Activated T-cell treated with anti-CD3 and anti-CD28 coated beads, Interleukin-2, amount 50 U/mL, for 4 hours (primary cell): Measurements from ENCODE around the gene GFY. TPM values are rescaled to one million over a fixed set of nuclear protein-coding genes. Genes with fewer than 3 reads are reported as not detected.
"Not testable (repeated sequence)": the region's sequence is repeated elsewhere in the genome, so short reads cannot be mapped to it uniquely, and the experiment has no call there.

Experiments used
- ATAC-seq, 2 donors: fragments of 200-7000 bp; cut with Tn5 transposase; one replicate each; pipeline ENCODE4 v1.10.0; 2021
- DNase-seq: peaks from one replicate; pipeline ENCODE4 v3.0.0-alpha.2; 2020
- H3K27me3 Mint-ChIP-seq: one replicate; pipeline ENCODE4 v1.8.0; 2021; ENCODE audit warnings: low read depth, mixed read lengths
- H3K36me3 Mint-ChIP-seq: one replicate; pipeline ENCODE4 v1.8.0; 2022; ENCODE audit warnings: mixed read lengths; ENCODE audit not compliant: insufficient read depth
- H3K4me1 Mint-ChIP-seq: one replicate; pipeline ENCODE4 v1.8.0; 2021; ENCODE audit warnings: low read depth, mixed read lengths
- H3K4me3 Mint-ChIP-seq: one replicate; pipeline ENCODE4 v1.8.0; 2021; ENCODE audit warnings: mild to moderate bottlenecking, moderate library complexity, mixed read lengths
- H3K9me3 Mint-ChIP-seq: one replicate; pipeline ENCODE4 v1.8.0; 2021; ENCODE audit warnings: mixed read lengths
- total RNA-seq, 3 donors: library from RNA; stranded (reverse); gene quantifications; one replicate each; pipeline ENCODE4 v1.2.1, GENCODE V29; 2021

The GFY gene
- total RNA-seq, 3 donors from 2014 or later = not detected

GRCh38 chr19:49453757-49454240 is 28.6 kb downstream of the GFY start:
- H3K36me3 Mint-ChIP-seq = peaks cover 9% of the 10 kb centered on the region
- ATAC-seq (no peak), DNase-seq (no peak)
- H3K9me3 Mint-ChIP-seq = no peaks in the 10 kb centered on the region
- peak overlapping the region; percentile 92 for H3K4me3 Mint-ChIP-seq
- peaks cover 40% of the 10 kb centered on the region for H3K4me1 Mint-ChIP-seq
- H3K27me3 Mint-ChIP-seq = no peaks in the 10 kb centered on the region

- H3K4me3 Mint-ChIP-seq = peak overlapping the region; percentile 31
- H3K4me1 Mint-ChIP-seq = peaks cover 25% of the 10 kb centered on the region
- H3K36me3 Mint-ChIP-seq = peaks cover 7% of the 10 kb centered on the region
- no peaks in the 10 kb centered on the region for H3K27me3 Mint-ChIP-seq
- DNase-seq (no peak), ATAC-seq (no peak)
- H3K9me3 Mint-ChIP-seq = no peaks in the 10 kb centered on the region
These were observed 30.6 kb downstream of the GFY start for GRCh38 chr19:49455773-49456172.

- H3K36me3 Mint-ChIP-seq = peaks cover 7% of the 10 kb centered on the region
- H3K4me3 Mint-ChIP-seq = peak overlapping the region; percentile 31
- DNase-seq = no peak
- H3K9me3 Mint-ChIP-seq = no peaks in the 10 kb centered on the region
- no peak for ATAC-seq
- H3K4me1 Mint-ChIP-seq = peaks cover 22% of the 10 kb centered on the region
- no peaks in the 10 kb centered on the region for H3K27me3 Mint-ChIP-seq
These were observed 31.1 kb downstream of the GFY start for GRCh38 chr19:49456326-49456725.

- no peak for DNase-seq
These were observed 33.3 kb downstream of the GFY start for GRCh38 chr19:49458567-49458903.

GRCh38 chr19:49459388-49459787 is 34.2 kb downstream of the GFY start:
- Mint-ChIP-seq H3K4me3 (no peak overlapping the region), H3K4me1 (peaks cover 7% of the 10 kb centered on the region), H3K27me3 (no peaks in the 10 kb centered on the region), H3K9me3 (no peaks in the 10 kb centered on the region), H3K36me3 (peaks cover 7% of the 10 kb centered on the region)
- DNase-seq (no peak), ATAC-seq (no peak)

More at GRCh38 chr19:49458567-49458903, 33.3 kb downstream of the GFY start:
- Mint-ChIP-seq H3K4me3 (no peak overlapping the region), H3K4me1 (peaks cover 8% of the 10 kb centered on the region), H3K9me3 (no peaks in the 10 kb centered on the region), H3K36me3 (peaks cover 7% of the 10 kb centered on the region), H3K27me3 (no peaks in the 10 kb centered on the region)
- no peak for ATAC-seq

- H3K4me1 Mint-ChIP-seq, H3K36me3 Mint-ChIP-seq: not testable (repeated sequence)
These were observed 35.9 kb downstream of the GFY start for GRCh38 chr19:49461130-49461529.

GRCh38 chr19:49461656-49462055 is 36.5 kb downstream of the GFY start:
- Mint-ChIP-seq H3K9me3 (no peaks in the 10 kb centered on the region), H3K27me3 (no peaks in the 10 kb centered on the region), H3K36me3 (peaks cover 2% of the 10 kb centered on the region), H3K4me1 (peaks cover 2% of the 10 kb centered on the region), H3K4me3 (no peak overlapping the region)
- no peak for DNase-seq
- ATAC-seq = no peak

More at GRCh38 chr19:49461130-49461529, 35.9 kb downstream of the GFY start:
- H3K4me3 Mint-ChIP-seq, DNase-seq, H3K9me3 Mint-ChIP-seq, H3K27me3 Mint-ChIP-seq, ATAC-seq: not testable (repeated sequence)

GRCh38 chr19:49462492-49462891 is 37.3 kb downstream of the GFY start:
- Mint-ChIP-seq H3K4me3 (no peak overlapping the region), H3K36me3 (no peaks in the 10 kb centered on the region), H3K27me3 (no peaks in the 10 kb centered on the region), H3K4me1 (no peaks in the 10 kb centered on the region), H3K9me3 (no peaks in the 10 kb centered on the region)
- DNase-seq = no peak
- no peak for ATAC-seq

GRCh38 chr19:49463960-49464740 is 39.0 kb downstream of the GFY start:
- ATAC-seq = no peak
- Mint-ChIP-seq H3K36me3 (peaks cover 3% of the 10 kb centered on the region), H3K4me3 (no peak overlapping the region), H3K9me3 (no peaks in the 10 kb centered on the region), H3K4me1 (peaks cover 12% of the 10 kb centered on the region), H3K27me3 (no peaks in the 10 kb centered on the region)
- no peak for DNase-seq

- Mint-ChIP-seq H3K4me1 (peaks cover 23% of the 10 kb centered on the region), H3K27me3 (no peaks in the 10 kb centered on the region)
- no peak for ATAC-seq
These were observed 40.2 kb downstream of the GFY start for GRCh38 chr19:49465371-49465770.

GRCh38 chr19:49468199-49468598 is 43.0 kb downstream of the GFY start:
- Mint-ChIP-seq H3K9me3 (no peaks in the 10 kb centered on the region), H3K36me3 (peaks cover 3% of the 10 kb centered on the region), H3K4me3 (no peak overlapping the region), H3K27me3 (no peaks in the 10 kb centered on the region), H3K4me1 (peaks cover 44% of the 10 kb centered on the region)
- ATAC-seq = no peak
- no peak for DNase-seq

More at GRCh38 chr19:49465371-49465770, 40.2 kb downstream of the GFY start:
- no peak overlapping the region for H3K4me3 Mint-ChIP-seq
- peaks cover 3% of the 10 kb centered on the region for H3K36me3 Mint-ChIP-seq
- no peak for DNase-seq
- H3K9me3 Mint-ChIP-seq = no peaks in the 10 kb centered on the region

GRCh38 chr19:49468746-49469447 is 43.7 kb downstream of the GFY start:
- peak; percentile 48 to 59 for ATAC-seq
- H3K27me3 Mint-ChIP-seq = no peaks in the 10 kb centered on the region
- H3K9me3 Mint-ChIP-seq = no peaks in the 10 kb centered on the region

GRCh38 chr19:49469828-49470614 is 44.8 kb downstream of the GFY start:
- DNase-seq (peak; percentile 62), ATAC-seq (peak; percentile 47 to 56)
- Mint-ChIP-seq H3K9me3 (no peaks in the 10 kb centered on the region), H3K36me3 (peaks cover 3% of the 10 kb centered on the region), H3K4me1 (peaks cover 47% of the 10 kb centered on the region), H3K4me3 (peak overlapping the region; percentile 31), H3K27me3 (no peaks in the 10 kb centered on the region)

More at GRCh38 chr19:49468746-49469447, 43.7 kb downstream of the GFY start:
- H3K36me3 Mint-ChIP-seq = peaks cover 3% of the 10 kb centered on the region
- peak; percentile 64 for DNase-seq
- H3K4me1 Mint-ChIP-seq = peaks cover 47% of the 10 kb centered on the region
- H3K4me3 Mint-ChIP-seq = peak overlapping the region; percentile 55

GRCh38 chr19:49470615-49470978 is 45.4 kb downstream of the GFY start:
- Mint-ChIP-seq H3K4me1 (peaks cover 51% of the 10 kb centered on the region), H3K9me3 (no peaks in the 10 kb centered on the region), H3K36me3 (peaks cover 3% of the 10 kb centered on the region), H3K27me3 (no peaks in the 10 kb centered on the region), H3K4me3 (peak overlapping the region; percentile 31)
- ATAC-seq (no peak), DNase-seq (no peak)
